GM10847 (cell line): Measurements from ENCODE around the gene TRMT44.

Experiments
- POLR2A ChIP-seq: IDR thresholded peaks from 2 replicates; pipeline ENCODE4 v1.6.1; 2011; ENCODE audit not compliant: insufficient read length; ENCODE audit errors: extremely low read depth

TRMT44 gene

GRCh38 chr4:8441499-8442091 is 1.0 kb downstream of the TRMT44 start:
- TF ChIP-seq POLR2A: no peak

GRCh38 chr4:8442596-8443358 is 2.2 kb downstream of the TRMT44 start:
- no peak for TF ChIP-seq POLR2A

GRCh38 chr4:8443801-8444200 is 3.2 kb downstream of the TRMT44 start:
- TF ChIP-seq POLR2A: no peak

GRCh38 chr4:8446122-8446521 is 5.5 kb downstream of the TRMT44 start:
- no peak for TF ChIP-seq POLR2A

- TF ChIP-seq POLR2A: no peak
These were observed 11.0 kb downstream of the TRMT44 start for GRCh38 chr4:8451440-8452182.

GRCh38 chr4:8453957-8454356 is 13.4 kb downstream of the TRMT44 start:
- no peak for TF ChIP-seq POLR2A

- no peak for TF ChIP-seq POLR2A
These were observed 17.2 kb downstream of the TRMT44 start for GRCh38 chr4:8457646-8458252.

- no peak for TF ChIP-seq POLR2A
These were observed 19.4 kb downstream of the TRMT44 start for GRCh38 chr4:8459867-8460445.

- no peak for TF ChIP-seq POLR2A
These were observed 20.5 kb downstream of the TRMT44 start for GRCh38 chr4:8461086-8461485.

- TF ChIP-seq POLR2A: no peak
These were observed 21.0 kb downstream of the TRMT44 start for GRCh38 chr4:8461616-8462015.

- TF ChIP-seq POLR2A: no peak
These were observed 23.2 kb downstream of the TRMT44 start for GRCh38 chr4:8463811-8464210.

- TF ChIP-seq POLR2A: no peak
These were observed 23.8 kb downstream of the TRMT44 start for GRCh38 chr4:8464381-8464780.

GRCh38 chr4:8465615-8466611 is 25.3 kb downstream of the TRMT44 start:
- no peak for TF ChIP-seq POLR2A

GRCh38 chr4:8467016-8467415 is 26.4 kb downstream of the TRMT44 start:
- TF ChIP-seq POLR2A: no peak
